ENCODE measurements around the gene YOD1.

The YOD1 gene

GRCh38 chr1:207015791-207016190 lies 35.2 kb downstream of the YOD1 start:
- no peak overlapping the region for H3K27ac ChIP-seq (ENCODE audit: low read depth, low read length)
- H3K27me3 ChIP-seq (ENCODE audit: control insufficient read depth, low read length): peaks cover 43% of the 10 kb centered on the region
- H3K4me3 ChIP-seq (ENCODE audit: low read length): no peak overlapping the region
- TF ChIP-seq EZH2phosphoT487 (IDR thresholded peaks at IDR 0.05; ENCODE audit: borderline replicate concordance, low read length) (no peak), CTCF (IDR thresholded peaks at IDR 0.05; ENCODE audit: low read depth, low read length, poor library complexity, severe bottlenecking) (no peak)
- H3F3A ChIP-seq (ENCODE audit: control insufficient read depth, insufficient read depth): no peaks in the 10 kb centered on the region
- H3K9me3 ChIP-seq (ENCODE audit: control insufficient read depth, insufficient read depth, low read length): no peaks in the 10 kb centered on the region
- no peaks in the 10 kb centered on the region for H3K36me3 ChIP-seq (ENCODE audit: control insufficient read depth, low read length)
- no peak overlapping the region for H3K4me2 ChIP-seq (ENCODE audit: low read length)
- no peaks in the 10 kb centered on the region for H4K20me1 ChIP-seq (ENCODE audit: control insufficient read depth, insufficient read depth, low read depth, low read length)
- H3K79me2 ChIP-seq (ENCODE audit: control insufficient read depth, low read length): no peaks in the 10 kb centered on the region
- H3K4me1 ChIP-seq (ENCODE audit: control insufficient read depth, low read length): no peaks in the 10 kb centered on the region
- H3K9me2 ChIP-seq (replicated peaks; ENCODE audit: control insufficient read depth, low read length): no peaks in the 10 kb centered on the region

DNA sequence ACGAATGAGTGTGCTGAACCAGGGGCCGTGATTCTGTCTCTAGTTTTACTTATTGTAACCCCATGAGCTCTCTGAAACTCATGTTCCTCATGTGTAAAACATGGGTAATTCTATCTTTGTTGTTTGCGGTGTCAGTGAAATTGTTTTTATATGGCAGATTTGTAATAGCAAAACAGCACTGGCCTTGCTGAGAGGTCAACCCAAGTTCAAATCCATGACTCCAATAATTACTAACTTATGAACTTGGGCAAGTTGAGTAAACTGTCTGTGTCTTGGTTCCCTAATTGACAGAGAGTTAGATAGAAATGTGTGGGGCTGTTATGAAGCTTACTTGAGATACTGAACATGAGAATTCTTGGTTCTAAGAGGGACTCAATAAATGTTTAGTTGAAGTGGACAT lies 36.3 kb downstream of the YOD1 start:
- Histone ChIP-seq H4K20me1 (ENCODE audit: control insufficient read depth, insufficient read depth, low read depth, low read length) (no peaks in the 10 kb centered on the region), H3K36me3 (ENCODE audit: control insufficient read depth, low read length) (no peaks in the 10 kb centered on the region), H3K9me3 (ENCODE audit: control insufficient read depth, insufficient read depth, low read length) (no peaks in the 10 kb centered on the region), H3K79me2 (ENCODE audit: control insufficient read depth, low read length) (no peaks in the 10 kb centered on the region), H3F3A (ENCODE audit: control insufficient read depth, insufficient read depth) (no peaks in the 10 kb centered on the region), H3K4me2 (ENCODE audit: low read length) (no peak overlapping the region), H3K27ac (ENCODE audit: low read depth, low read length) (no peak overlapping the region), H3K27me3 (ENCODE audit: control insufficient read depth, low read length) (peaks cover 40% of the 10 kb centered on the region), H3K4me3 (ENCODE audit: low read length) (no peak overlapping the region), H3K4me1 (ENCODE audit: control insufficient read depth, low read length) (no peaks in the 10 kb centered on the region), H3K9me2 (replicated peaks; ENCODE audit: control insufficient read depth, low read length) (no peaks in the 10 kb centered on the region)
- TF ChIP-seq CTCF (IDR thresholded peaks at IDR 0.05; ENCODE audit: low read depth, low read length, poor library complexity, severe bottlenecking) (no peak), EZH2phosphoT487 (IDR thresholded peaks at IDR 0.05; ENCODE audit: borderline replicate concordance, low read length) (no peak)

GRCh38 chr1:207013321-207014085 lies 37.5 kb downstream of the YOD1 start:
- peaks cover 30% of the 10 kb centered on the region for H3K27me3 ChIP-seq (ENCODE audit: control insufficient read depth, low read length)
- H3K4me3 ChIP-seq (ENCODE audit: low read length): no peak overlapping the region
- no peaks in the 10 kb centered on the region for H3K4me1 ChIP-seq (ENCODE audit: control insufficient read depth, low read length)
- H3K4me2 ChIP-seq (ENCODE audit: low read length): no peak overlapping the region
- no peaks in the 10 kb centered on the region for H4K20me1 ChIP-seq (ENCODE audit: control insufficient read depth, insufficient read depth, low read depth, low read length)
- TF ChIP-seq CTCF (IDR thresholded peaks at IDR 0.05; ENCODE audit: low read depth, low read length, poor library complexity, severe bottlenecking) (no peak), EZH2phosphoT487 (IDR thresholded peaks at IDR 0.05; ENCODE audit: borderline replicate concordance, low read length) (no peak)
- no peaks in the 10 kb centered on the region for H3K79me2 ChIP-seq (ENCODE audit: control insufficient read depth, low read length)
- H3K36me3 ChIP-seq (ENCODE audit: control insufficient read depth, low read length): no peaks in the 10 kb centered on the region
- H3F3A ChIP-seq (ENCODE audit: control insufficient read depth, insufficient read depth): no peaks in the 10 kb centered on the region
- H3K9me2 ChIP-seq (replicated peaks; ENCODE audit: control insufficient read depth, low read length): no peaks in the 10 kb centered on the region
- H3K9me3 ChIP-seq (ENCODE audit: control insufficient read depth, insufficient read depth, low read length): no peaks in the 10 kb centered on the region
- no peak overlapping the region for H3K27ac ChIP-seq (ENCODE audit: low read depth, low read length)

Data from DOHH2 (cell line).